ENCODE measurements around the gene SFXN1.
"Not testable (repeated sequence)": the region's sequence is repeated elsewhere in the genome, so short reads cannot be mapped to it uniquely, and the experiment has no call there.

The SFXN1 gene

GRCh38 chr5:175508896-175509295 lies 30.5 kb downstream of the SFXN1 start:
- ATAC-seq: no peak
- peaks cover 8% of the 10 kb centered on the region for H3K4me1 Mint-ChIP-seq
- H3K9me3 Mint-ChIP-seq: no peaks in the 10 kb centered on the region
- H3K4me3 Mint-ChIP-seq: no peak overlapping the region
- peaks cover 98% of the 10 kb centered on the region for H3K36me3 Mint-ChIP-seq
- DNase-seq (ENCODE audit: low spot score in 2 of 2): no peak
- H3K27ac Mint-ChIP-seq: no peak overlapping the region

- ATAC-seq (no peak), DNase-seq (ENCODE audit: low spot score in 2 of 2) (no peak)
- H3K27ac Mint-ChIP-seq: no peak overlapping the region
- no peak overlapping the region for H3K4me3 Mint-ChIP-seq
- peaks cover 1% of the 10 kb centered on the region for H3K9me3 Mint-ChIP-seq
- H3K36me3 Mint-ChIP-seq: peaks cover 100% of the 10 kb centered on the region
- H3K4me1 Mint-ChIP-seq: peaks cover 26% of the 10 kb centered on the region
These were observed 34.9 kb downstream of the SFXN1 start for GRCh38 chr5:175513297-175513696.

- DNase-seq (ENCODE audit: low spot score in 2 of 2) (no peak), ATAC-seq (no peak)
- H3K4me1 Mint-ChIP-seq: peaks cover 31% of the 10 kb centered on the region
- H3K36me3 Mint-ChIP-seq: peaks cover 100% of the 10 kb centered on the region
- H3K27ac Mint-ChIP-seq: no peak overlapping the region
- peaks cover 6% of the 10 kb centered on the region for H3K9me3 Mint-ChIP-seq
- no peak overlapping the region for H3K4me3 Mint-ChIP-seq
These were observed 35.4 kb downstream of the SFXN1 start for GRCh38 chr5:175513726-175514125.

DNA sequence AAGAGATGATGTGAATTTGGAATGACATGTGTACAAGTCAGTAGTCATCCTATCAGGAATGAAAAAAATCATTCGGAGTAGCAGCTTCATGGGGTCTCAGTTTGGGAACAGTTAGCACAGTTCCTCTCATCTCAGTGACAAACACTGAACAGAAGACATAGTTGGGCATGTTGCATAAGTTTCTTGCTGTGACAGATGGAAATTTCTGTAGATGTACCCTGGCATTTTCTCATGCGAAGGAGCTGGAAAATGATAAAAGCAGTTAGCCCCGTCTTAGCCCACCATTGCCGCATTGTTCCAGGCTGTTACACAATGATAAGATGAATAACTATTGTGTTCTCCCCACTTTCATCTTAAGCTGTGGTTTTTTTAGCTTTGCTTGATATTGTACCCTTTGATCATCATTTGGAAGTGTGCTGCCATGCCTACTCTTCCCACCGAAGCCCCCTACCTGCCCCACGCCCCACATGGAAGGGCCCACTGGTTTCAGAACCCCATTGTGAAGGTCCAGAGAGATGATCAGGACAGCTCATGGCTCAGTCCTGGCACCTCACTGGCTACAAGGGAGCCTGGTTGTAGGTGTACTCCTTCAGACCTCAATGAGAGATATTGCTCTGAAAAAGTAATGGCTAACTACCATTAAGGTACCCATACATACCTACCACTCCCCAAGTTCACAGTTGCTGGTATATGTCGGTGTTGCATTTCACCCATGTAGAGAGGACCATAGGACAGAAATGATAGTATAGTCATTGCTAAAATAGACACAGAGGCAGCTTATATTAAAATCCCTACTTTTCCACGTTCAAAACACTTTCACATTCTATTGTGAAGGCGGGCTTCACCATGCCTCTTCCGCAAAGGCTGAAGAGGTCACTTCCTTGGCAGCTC lies 38.8 kb downstream of the SFXN1 start:
- Mint-ChIP-seq H3K27ac (peak overlapping the region; percentile 94), H3K36me3 (peaks cover 99% of the 10 kb centered on the region), H3K4me1 (peaks cover 61% of the 10 kb centered on the region), H3K9me3 (peaks cover 12% of the 10 kb centered on the region), H3K4me3 (peak overlapping the region; percentile 58)
- ATAC-seq (no peak), DNase-seq (ENCODE audit: low spot score in 2 of 2) (no peak)

GRCh38 chr5:175517824-175518450 lies 39.6 kb downstream of the SFXN1 start:
- Mint-ChIP-seq H3K4me1 (peaks cover 66% of the 10 kb centered on the region), H3K36me3 (peaks cover 99% of the 10 kb centered on the region), H3K9me3 (peaks cover 12% of the 10 kb centered on the region), H3K4me3 (peak overlapping the region; percentile 58), H3K27ac (peak overlapping the region; percentile 94)
- ATAC-seq: peak; percentile 79
- peak; percentile 39 to 81 for DNase-seq (ENCODE audit: low spot score in 2 of 2)

GRCh38 chr5:175519006-175519405 lies 40.6 kb downstream of the SFXN1 start:
- ATAC-seq (no peak), DNase-seq (ENCODE audit: low spot score in 2 of 2) (no peak)
- H3K9me3 Mint-ChIP-seq: peaks cover 12% of the 10 kb centered on the region
- peak overlapping the region; percentile 94 for H3K27ac Mint-ChIP-seq
- H3K36me3 Mint-ChIP-seq: peaks cover 99% of the 10 kb centered on the region
- peaks cover 71% of the 10 kb centered on the region for H3K4me1 Mint-ChIP-seq
- peak overlapping the region; percentile 21 for H3K4me3 Mint-ChIP-seq

DNA sequence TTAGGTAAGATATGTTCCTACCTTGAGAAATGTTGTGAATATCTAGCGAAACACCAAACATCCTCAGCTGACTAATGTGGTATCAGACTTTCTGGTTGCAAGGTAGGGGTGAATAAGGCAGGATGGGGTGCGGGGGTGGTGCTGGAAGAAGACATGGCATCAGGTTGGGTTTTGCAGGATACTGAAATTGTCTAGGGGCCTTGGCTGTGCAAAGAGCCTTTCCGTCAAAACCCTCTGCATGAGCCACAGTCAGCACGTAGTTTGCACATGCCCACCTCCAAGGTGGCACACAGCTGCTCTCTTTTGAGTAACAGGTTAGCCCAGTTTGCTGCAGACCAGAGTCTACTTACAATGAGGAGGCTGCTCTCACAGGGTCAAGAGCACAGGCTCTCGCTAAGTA lies 42.0 kb downstream of the SFXN1 start:
- peaks cover 71% of the 10 kb centered on the region for H3K4me1 Mint-ChIP-seq
- no peak for DNase-seq (ENCODE audit: low spot score in 2 of 2)
- H3K4me3 Mint-ChIP-seq: peak overlapping the region; percentile 65

GRCh38 chr5:175520873-175521272 lies 42.5 kb downstream of the SFXN1 start:
- peak overlapping the region; percentile 83 for H3K27ac Mint-ChIP-seq
- peaks cover 12% of the 10 kb centered on the region for H3K9me3 Mint-ChIP-seq
- DNase-seq (ENCODE audit: low spot score in 2 of 2) (no peak), ATAC-seq (peak; percentile 59)
- H3K4me1 Mint-ChIP-seq: peaks cover 71% of the 10 kb centered on the region
- peak overlapping the region; percentile 65 for H3K4me3 Mint-ChIP-seq
- H3K36me3 Mint-ChIP-seq: peaks cover 99% of the 10 kb centered on the region

More for the DNA sequence above, 42.0 kb downstream of the SFXN1 start:
- H3K36me3 Mint-ChIP-seq: peaks cover 99% of the 10 kb centered on the region
- H3K27ac Mint-ChIP-seq: peak overlapping the region; percentile 83
- ATAC-seq: no peak
- H3K9me3 Mint-ChIP-seq: peaks cover 12% of the 10 kb centered on the region

DNA sequence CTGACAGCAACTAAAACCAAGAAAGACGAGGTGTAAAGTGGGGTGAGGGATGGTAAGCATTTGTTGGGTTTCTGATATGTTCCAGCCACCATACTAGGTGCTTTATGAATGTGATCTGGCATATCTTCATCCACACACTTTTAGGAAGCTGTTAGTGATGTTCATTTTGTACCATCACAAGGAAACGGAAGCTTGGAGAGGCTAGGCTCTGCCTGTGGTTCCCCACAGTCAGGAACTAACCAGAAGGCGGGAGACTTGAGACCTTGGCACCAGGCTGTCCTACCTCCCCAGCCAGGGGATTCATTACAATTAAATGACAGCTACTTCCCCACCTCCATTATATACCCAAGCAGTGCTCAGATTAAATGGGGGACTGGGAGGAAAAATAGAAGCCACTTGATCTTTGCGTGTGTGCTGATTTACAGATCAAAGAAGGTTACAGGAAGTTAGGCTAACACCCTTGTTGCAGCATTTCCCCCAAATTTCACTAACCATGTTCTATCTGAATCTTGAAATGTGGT lies 43.0 kb downstream of the SFXN1 start:
- H3K4me1 Mint-ChIP-seq: peaks cover 71% of the 10 kb centered on the region
- peaks cover 99% of the 10 kb centered on the region for H3K36me3 Mint-ChIP-seq
- DNase-seq (ENCODE audit: low spot score in 2 of 2) (peak in 1 of 2 donors; percentile 65), ATAC-seq (peak; percentile 89)
- peak overlapping the region; percentile 83 for H3K27ac Mint-ChIP-seq
- peak overlapping the region; percentile 65 for H3K4me3 Mint-ChIP-seq
- peaks cover 12% of the 10 kb centered on the region for H3K9me3 Mint-ChIP-seq

- H3K27ac Mint-ChIP-seq: peak overlapping the region; percentile 43
These were observed 44.9 kb downstream of the SFXN1 start for GRCh38 chr5:175523292-175523691.

DNA sequence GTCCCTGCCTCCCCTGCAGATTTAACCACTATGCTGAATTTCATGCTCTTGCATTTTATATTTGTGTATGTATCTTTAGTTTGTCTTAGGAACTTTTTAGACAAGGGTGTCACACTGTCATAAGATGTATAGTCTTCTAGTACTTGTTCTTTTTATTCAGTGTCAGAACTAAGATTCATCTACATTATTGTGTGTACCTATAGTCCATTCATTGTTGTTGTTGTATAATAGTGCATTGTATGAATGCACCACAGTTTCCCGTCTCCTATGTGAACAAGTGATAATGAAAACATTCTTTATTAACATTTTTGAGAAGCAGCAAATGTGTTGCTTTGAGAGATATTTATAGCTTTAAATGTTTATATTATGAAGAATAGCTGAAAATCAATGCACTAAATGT lies 45.9 kb downstream of the SFXN1 start:
- H3K36me3 Mint-ChIP-seq: peaks cover 99% of the 10 kb centered on the region
- peaks cover 43% of the 10 kb centered on the region for H3K4me1 Mint-ChIP-seq
- no peak for DNase-seq (ENCODE audit: low spot score in 2 of 2)
- ATAC-seq: no peak
- peak overlapping the region; percentile 58 for H3K27ac Mint-ChIP-seq
- H3K4me3 Mint-ChIP-seq: no peak overlapping the region
- peaks cover 4% of the 10 kb centered on the region for H3K9me3 Mint-ChIP-seq

More at GRCh38 chr5:175523292-175523691, 44.9 kb downstream of the SFXN1 start:
- Mint-ChIP-seq H3K9me3 (peaks cover 11% of the 10 kb centered on the region), H3K36me3 (peaks cover 99% of the 10 kb centered on the region), H3K4me1 (peaks cover 52% of the 10 kb centered on the region), H3K4me3 (peak overlapping the region; percentile 58)
- DNase-seq (ENCODE audit: low spot score in 2 of 2): no peak
- no peak for ATAC-seq

DNA sequence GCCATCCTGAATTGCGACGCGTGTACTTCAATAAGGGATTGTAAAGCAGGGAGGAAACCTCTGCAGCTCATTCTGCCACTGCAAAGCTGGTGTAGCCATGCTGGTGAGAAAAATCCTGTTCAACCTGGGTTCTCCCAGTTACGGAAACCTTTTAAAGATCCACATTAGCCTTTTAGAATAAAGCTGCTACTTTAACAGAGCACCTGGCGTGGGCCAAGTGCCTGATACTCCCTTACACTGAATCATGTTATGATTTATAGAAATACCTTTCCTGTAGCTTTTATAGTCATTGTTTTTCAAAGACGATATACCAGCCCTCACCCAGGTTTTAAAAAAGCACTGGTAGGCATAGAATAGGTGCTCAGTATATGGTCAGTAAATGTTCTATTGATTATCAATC lies 48.3 kb downstream of the SFXN1 start:
- Mint-ChIP-seq H3K4me1 (peaks cover 26% of the 10 kb centered on the region), H3K27ac (no peak overlapping the region), H3K9me3 (no peaks in the 10 kb centered on the region), H3K4me3 (no peak overlapping the region), H3K36me3 (peaks cover 100% of the 10 kb centered on the region)
- no peak for ATAC-seq
- DNase-seq (ENCODE audit: low spot score in 2 of 2): no peak

GRCh38 chr5:175531361-175531760 lies 53.0 kb downstream of the SFXN1 start:
- ATAC-seq (no peak), DNase-seq (ENCODE audit: low spot score in 2 of 2) (no peak)
- Mint-ChIP-seq H3K4me3 (no peak overlapping the region), H3K27ac (no peak overlapping the region), H3K4me1 (peaks cover 17% of the 10 kb centered on the region), H3K36me3 (peaks cover 74% of the 10 kb centered on the region), H3K9me3 (no peaks in the 10 kb centered on the region)

GRCh38 chr5:175534070-175534932 lies 55.9 kb downstream of the SFXN1 start:
- Mint-ChIP-seq H3K4me1 (peaks cover 24% of the 10 kb centered on the region), H3K36me3 (peaks cover 45% of the 10 kb centered on the region), H3K27ac (peak overlapping the region; percentile 73), H3K4me3 (peak overlapping the region; percentile 55), H3K9me3 (no peaks in the 10 kb centered on the region)
- DNase-seq (ENCODE audit: low spot score in 2 of 2): peak; percentile 75 to 86
- peak; percentile 98 for ATAC-seq

DNA sequence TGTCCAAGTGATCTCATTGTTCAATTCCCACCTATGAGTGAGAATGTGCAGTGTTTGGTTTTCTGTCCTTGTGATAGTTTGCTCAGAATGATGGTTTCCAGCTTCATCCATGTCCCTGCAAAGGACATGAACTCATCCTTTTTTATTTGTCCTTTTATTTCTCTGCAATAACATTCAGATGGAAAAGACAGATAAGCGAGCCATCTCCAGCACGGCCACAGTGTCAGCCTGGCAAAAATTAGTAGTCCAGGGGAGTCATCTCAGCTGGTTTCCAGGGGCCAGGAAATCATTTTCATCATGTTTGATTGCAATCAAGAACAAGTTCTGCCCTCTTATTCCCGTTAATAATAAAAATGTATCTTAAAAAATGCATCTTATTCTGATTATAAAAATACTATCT lies 57.0 kb downstream of the SFXN1 start:
- ATAC-seq; H3K4me3 Mint-ChIP-seq; H3K27ac Mint-ChIP-seq; H3K9me3 Mint-ChIP-seq; DNase-seq (ENCODE audit: low spot score in 2 of 2): not testable (repeated sequence)
- H3K36me3 Mint-ChIP-seq: peaks cover 34% of the 10 kb centered on the region
- H3K4me1 Mint-ChIP-seq: peaks cover 19% of the 10 kb centered on the region
